Stimulated activated CD8-positive, alpha-beta memory T cell treated with anti-CD3 and anti-CD28 coated beads, Interleukin-7, amount 100 ng/mL, for 1 hour (primary cell): ENCODE measurements around the gene CFD.
"Not testable (repeated sequence)": the region's sequence is repeated elsewhere in the genome, so short reads cannot be mapped to it uniquely, and the experiment has no call there.

ENCODE experiments used
- DNase-seq, 2 donors: peaks; one replicate each; pipeline ENCODE4 v3.0.0-alpha.2; 2020; ENCODE audit warnings: low read depth in 2 of 2

Gene CFD

DNA sequence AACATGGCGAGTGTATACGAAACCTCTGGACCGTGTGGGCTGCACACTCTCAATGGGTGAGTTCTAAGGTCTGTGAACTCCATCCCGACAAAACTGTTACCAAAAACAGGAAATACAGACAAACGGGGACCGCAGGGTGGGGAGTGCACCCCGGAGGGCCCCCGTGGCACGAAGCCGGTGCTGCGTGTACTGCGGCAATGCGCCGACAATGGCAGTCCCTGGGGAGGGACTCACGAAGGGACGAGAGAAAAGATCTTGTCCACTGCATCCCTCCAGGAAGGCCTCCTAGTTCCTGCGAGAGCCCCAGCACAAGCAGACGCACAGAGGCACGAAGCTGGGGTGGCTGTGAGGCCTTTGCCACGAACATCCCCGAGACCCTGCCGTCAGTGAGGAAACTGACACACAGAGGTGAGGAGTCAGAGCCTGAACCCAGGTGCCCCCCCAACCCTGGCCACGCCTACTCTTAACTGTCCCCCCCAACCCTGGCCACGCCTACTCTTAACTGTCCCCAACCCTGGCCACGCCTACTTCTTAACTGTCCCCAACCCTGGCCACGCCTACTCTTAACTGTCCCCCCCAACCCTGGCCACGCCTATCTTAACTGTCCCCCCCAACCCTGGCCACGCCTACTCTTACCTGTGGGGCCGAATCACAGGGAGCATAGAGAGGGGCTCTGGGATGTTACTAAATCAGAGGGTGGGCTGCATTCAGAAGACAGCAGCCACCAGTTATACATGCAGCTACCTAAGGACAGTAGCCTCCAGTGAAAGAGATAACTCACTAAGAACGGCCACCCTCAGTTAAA lies 29.3 kb downstream of the CFD start:
- peak; percentile 13 to 40 for DNase-seq

DNA sequence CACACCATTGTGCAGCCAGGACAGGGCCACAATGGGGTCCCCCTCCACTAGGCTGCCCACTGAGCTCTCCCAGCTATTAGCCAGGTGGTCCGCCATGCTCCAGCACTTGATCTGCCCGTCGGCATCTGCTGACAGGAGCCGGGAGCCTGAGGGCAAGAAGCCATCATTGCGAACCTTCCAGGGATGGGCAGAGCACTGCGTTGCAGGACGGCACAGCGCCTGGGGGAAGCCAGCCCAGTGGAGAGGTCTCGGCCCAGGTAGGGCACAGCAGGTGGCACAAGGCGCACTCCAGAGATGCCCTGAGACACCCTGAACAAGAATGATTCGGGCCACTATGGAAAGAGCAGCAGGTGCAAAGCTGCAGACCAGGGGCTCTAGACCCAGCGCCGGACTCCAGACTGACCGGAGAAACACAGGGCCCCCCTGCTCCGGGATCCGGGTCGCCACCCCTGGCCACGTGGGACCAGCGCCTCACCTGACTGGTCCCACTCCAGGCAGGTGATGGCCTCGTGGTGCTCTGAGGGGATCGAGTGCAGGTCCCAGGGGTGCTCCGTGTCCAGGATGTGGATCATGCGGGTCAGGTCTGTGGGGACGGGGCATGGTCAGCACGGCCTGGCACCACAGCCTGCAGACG lies 30.3 kb downstream of the CFD start:
- no peak for DNase-seq

DNA sequence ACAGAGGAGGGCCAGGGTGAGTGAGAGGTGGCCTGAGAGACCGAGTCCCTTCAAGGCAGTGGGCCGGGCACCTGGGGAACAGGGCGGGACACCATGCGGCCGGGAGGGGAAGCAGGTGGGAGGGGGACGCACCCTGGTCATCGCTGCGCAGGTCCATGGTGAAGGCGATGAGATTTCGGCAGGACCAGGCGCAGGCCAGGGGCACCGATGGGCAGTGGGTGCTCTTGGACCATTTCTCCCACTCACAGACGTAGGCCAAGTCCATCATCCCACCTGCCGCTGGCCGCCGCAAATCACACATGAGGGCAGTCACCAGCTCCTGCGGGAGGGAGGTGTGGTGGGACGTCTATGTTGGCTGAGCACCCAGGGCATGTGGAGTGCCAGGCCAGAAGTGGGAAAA lies 31.4 kb downstream of the CFD start:
- DNase-seq = no peak

DNA sequence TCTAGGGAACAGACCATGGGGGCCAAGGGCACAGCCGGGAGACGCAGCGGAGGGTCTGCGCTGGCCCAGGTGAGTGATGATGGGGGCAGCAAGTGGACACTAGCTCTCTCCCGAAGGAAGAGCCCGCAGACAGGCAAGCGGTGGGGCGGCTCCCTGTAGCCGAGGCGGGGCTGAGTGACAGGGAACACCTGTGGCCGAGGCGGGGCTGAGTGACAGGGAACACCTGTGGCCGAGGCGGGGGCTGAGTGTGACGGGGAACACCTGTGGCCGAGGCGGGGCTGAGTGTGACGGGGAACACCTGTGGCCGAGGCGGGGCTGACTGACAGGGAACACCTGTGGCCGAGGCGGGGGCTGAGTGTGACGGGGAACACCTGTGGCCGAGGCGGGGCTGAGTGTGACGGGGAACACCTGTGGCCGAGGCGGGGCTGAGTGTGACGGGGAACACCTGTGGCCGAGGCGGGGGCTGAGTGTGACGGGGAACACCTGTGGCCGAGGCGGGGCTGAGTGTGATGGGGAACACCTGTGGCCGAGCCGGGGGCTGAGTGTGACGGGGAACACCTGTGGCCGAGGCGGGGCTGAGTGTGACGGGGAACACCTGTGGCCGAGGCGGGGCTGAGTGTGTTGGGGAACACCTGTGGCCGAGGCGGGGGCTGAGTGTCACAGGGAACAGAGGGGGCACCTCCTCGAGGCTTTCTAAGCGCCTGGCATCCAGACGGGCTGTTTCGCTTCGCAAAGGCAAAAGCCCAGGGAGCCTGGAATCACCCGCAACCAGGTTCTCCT lies 32.1 kb downstream of the CFD start:
- not testable (repeated sequence) for DNase-seq

DNA sequence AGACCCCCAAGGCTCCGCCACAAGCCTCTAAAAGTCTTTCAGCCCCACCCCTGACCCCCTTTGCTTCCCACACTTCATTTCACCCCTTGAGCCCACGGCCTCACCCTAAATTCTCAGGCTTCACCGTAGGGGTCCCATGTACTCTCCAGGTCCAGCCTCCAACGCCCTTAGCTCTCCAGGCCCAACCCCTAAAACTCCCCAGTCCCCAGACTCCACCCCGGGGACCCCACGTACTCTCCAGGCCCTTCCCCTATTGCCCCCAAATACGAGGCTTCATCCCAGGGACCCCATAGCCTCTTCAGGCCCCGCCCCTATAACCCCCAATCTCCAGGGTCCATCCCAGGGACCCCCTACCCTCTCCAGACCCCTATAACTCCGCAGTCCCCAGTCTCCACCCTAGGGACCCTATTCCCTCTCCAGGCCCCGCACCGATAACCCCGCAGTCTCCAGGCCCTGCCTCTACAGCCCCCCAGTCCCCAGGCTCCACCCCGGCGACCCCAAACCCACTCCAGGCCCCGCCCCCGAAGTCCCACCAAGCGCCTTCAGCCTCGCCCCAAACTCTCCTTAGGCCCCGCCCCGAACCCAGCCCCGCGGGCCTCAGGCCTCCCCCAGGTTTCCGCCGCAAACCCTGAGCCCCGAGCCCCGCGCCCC lies 32.9 kb downstream of the CFD start:
- DNase-seq = no peak

DNA sequence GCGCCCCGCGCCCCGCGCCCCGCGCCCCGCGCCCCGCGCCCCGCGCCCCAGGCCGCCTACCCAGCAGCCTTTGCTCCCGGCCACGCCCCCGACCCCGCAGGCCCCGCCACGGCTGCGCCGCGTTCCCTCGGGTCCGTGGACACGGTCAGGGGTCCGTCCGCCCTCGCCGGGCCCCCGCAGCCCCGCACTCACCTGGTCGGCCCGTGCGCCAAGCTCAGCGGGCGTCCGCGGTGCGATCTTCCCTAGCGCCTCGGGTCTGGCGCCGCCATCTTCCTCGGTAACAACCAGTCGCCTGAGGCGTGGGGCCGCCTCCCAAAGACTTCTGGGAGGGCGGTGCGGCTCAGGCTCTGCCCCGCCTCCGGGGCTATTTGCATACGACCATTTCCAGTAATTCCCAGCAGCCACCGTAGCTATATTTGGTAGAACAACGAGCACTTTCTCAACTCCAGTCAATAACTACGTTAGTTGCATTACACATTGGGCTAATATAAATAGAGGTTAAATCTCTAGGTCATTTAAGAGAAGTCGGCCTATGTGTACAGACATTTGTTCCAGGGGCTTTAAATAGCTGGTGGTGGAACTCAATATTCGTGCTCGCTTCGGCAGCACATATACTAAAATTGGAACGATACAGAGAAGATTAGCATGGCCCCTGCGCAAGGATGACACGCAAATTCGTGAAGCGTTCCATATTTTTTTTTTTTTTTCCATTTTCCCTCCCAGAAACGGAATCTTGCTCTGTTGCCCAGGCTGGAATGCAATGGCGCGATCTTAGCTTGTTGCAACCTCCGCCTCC lies 33.6 kb downstream of the CFD start, which contains the start of the genes MED16 and RNU6-9:
Gene MED16 (minus strand): TSS at position 294 of the 796 bp plus-strand sequence. CDS start 2,056 bp downstream, outside the sequence.
Gene RNU6-9 (plus strand): TSS at position 591 of the 796 bp plus-strand sequence.
- peak; percentile 73 to 74 for DNase-seq

DNA sequence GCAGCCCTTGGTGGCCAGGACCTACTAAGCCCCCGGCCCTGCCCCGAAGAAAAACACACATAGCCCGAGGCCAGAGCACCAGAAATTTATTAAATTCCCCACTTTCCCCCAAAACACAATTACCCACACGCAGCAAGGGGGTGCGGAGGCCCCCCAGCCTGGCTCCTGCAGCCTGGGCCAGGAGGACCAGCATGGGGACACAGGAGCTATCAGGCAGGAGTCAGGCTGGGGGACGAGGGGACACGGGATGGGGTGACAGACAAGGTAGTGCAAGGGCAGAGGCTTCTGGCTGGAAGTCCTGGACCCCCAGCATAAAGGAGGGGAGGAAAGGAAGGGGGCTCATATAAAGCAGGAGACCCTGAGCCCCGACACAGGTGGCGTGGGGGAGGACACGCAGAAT lies 37.0 kb downstream of the CFD start:
- no peak for DNase-seq

DNA sequence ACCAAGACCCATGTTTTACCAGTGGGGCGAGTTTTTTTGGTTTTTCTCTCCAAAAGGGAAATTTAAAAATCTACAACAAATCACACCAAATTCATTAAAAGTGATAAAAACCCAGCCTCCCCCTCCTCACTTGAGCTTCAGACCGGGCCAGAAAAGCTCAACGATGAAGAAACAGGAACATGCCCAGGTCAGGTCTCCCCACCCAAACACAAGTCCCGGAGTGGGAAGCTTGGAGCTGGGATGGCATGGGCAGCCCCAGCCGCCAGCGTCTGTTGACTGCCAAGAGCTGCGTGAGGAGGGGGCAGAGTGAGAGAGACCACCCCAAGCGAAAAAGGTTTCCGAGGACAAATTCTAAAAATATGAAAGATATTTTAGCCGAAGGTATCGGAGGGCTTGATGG lies 37.5 kb downstream of the CFD start:
- no peak for DNase-seq

DNA sequence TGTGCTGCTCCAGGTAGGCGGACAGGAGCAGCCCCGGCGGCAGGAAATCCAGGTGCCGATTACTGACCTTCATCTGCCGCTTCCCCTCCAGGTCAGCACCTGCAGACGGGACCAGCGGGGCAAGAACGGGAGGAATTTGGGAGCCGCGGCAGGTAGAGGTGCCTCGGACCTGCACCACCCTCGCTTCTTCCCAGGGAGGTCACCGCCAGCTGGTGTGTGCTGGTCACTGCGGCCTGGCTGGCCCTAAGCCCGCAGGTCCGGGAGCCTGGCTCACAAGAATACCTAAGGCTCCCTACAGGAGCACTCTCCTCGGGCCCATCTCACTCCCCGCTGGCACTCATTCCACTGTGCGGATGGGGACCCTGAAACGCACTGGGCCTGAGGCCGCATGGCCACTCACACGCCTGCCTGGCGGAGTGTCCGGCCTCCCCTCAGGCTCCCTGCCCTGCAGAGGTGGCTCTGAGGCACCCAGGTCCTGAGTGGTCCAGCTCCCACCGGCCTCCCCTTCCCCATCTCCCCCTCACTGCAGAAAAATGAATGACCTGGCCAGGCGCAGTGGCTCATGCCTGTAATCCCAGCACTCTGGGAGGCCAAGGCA lies 38.1 kb downstream of the CFD start:
- no peak for DNase-seq

DNA sequence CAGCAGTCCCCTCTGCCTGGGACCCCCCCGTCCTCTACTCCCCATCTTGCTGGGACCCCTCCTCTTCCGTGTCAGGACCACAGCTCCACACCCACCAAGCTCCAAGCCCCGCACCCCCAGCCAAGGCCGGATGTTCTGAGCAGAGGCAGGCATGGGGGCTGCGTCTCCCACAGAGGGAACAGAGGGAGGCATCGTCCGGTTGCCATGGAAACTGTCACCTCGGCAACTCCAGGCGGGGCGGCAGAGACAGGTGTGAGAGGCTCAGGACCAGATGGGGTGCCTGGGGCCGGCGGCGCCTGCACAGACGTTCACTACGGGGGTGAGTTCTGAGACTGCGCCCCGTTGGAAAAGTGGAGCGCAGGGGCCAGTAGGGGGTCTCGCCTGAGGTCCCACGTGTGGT lies 39.2 kb downstream of the CFD start:
- no peak for DNase-seq

DNA sequence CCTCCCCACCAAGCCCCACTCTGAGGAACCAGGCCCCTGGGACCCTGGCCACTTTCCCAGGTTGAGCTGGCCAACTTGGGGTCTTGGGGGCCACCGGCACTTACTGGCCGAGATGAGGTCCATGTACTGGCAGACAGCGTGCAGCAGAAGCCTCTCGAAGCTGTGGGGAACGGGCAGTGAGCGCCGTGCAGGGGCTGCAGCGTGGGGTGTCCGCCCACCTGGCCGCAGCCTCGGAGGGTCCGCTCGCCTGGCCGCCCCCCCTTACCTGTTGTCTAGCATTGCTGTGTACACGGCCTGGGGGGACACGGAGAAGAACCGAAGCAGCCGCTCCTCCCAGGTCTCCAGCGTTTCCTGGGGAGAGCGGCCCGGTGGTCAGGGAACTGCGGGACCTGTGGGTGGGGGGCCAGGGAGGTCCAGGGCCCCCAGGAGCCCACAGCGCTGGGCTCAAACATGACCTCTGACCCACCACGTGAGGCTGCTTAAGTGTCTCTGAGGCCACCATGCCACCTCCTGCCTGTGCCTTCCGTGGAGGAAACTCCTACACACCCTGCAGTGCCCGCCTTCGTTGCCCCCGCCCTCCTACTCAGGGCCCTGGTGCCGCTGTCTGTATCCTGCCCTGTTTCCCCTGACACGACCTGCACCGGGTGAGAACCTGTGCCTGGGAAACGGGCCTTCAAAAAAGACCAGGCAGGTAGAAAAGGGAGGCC lies 40.0 kb downstream of the CFD start:
- DNase-seq = no peak

DNA sequence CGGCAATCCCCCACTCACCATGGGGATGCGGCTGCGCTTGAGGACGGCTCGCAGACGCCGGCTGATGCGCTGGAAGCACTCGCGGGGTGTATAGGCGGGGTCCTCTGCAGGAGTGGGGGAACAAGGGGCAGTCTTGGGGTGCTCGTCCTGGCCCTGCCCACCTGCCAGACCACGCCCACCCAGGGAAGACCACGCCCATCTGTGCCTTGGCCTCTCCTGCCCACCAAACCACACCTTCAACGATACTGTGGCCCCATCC lies 40.5 kb downstream of the CFD start:
- DNase-seq = no peak

DNA sequence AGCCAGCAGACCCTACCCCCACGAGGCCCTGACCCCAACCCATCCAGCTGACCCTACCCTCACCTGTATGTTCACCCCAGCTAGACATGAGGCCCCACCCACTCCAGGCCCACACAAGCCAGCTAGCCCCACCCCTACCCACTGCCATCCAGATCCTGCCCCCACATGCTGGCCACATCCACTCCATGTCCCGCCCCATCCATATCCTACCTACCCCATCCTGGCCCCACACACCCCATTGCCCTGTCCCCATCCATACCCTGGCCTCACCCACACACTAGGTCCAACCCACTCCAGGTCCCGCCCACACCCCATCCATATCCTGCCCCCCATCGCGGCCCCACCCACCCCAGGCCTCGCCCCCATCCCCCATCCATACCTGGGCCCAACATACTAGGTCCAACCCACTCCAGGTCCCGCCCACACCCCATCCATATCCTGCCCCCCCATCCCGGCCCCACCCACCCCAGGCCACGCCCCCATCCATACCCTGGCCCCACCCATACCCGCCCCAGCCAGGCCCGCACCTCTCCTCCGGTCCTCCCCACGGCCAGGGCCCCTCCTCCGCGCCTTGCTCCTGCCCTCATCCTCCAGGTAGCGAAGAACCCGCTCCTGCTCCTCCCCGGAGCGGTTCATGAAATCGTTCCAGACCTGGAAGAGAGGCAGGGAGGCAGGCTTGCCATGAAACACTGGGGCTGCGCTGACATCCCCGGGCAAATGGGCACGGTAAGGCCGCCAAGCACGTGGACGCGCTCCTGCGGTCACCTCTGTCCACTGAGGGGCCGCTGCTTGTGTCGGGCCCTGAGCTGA lies 41.0 kb downstream of the CFD start:
- DNase-seq = no peak

DNA sequence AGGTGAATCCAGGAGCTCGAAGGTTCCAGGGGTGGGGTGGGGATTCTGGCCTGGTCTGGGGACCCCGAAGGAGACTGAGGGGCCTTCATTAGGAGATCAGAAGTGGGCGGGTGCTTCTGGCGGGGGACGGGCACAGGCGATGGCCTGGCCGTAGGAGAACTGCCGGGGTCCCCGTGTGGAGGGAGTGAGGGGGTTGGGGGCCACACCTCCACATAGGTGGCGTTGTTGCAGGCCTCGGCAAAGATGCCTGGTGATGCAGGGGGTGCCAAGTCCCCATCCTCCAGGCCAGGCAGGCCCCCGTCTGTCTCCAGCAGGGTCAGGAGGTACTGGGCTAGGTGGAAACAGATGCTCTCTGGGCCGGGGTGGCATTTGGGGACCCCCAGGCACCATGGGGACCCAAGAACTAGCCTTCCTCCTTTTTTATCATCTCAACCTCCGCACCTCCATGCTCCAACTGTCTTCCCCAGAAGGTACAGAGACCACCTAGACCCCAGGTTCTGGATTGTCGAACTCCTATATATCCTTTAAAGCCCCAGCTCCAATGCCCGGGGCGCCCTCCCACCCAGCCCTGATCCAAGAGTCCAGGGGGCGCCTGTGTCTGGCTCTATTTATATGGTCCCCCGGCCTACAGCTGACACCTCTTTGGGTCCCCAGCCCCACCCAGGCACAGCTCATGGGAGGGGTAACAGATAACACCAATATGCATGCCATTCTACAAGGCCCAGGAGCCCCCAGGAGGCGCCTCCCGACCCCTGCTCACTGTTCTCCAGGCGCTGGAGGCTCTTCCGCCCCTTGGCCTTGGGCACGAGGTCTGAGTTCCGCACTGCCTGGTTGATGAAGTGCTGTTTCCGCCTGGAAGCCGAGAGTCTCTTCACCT lies 42.0 kb downstream of the CFD start:
- no peak for DNase-seq

DNA sequence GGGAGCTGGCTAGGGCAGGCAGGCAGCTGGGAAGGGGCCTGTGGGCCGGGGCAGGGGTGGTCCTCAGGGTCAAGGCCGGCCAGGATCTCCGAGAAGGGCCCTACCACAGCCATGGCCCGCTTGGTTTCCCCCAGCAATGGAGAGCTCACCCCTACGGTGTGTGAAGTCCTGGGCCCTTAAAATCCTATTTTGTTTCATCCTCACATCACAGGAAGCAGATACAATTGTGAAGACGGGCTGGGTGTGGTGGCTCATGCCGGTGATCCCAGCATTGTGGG lies 42.6 kb downstream of the CFD start:
- DNase-seq = no peak

DNA sequence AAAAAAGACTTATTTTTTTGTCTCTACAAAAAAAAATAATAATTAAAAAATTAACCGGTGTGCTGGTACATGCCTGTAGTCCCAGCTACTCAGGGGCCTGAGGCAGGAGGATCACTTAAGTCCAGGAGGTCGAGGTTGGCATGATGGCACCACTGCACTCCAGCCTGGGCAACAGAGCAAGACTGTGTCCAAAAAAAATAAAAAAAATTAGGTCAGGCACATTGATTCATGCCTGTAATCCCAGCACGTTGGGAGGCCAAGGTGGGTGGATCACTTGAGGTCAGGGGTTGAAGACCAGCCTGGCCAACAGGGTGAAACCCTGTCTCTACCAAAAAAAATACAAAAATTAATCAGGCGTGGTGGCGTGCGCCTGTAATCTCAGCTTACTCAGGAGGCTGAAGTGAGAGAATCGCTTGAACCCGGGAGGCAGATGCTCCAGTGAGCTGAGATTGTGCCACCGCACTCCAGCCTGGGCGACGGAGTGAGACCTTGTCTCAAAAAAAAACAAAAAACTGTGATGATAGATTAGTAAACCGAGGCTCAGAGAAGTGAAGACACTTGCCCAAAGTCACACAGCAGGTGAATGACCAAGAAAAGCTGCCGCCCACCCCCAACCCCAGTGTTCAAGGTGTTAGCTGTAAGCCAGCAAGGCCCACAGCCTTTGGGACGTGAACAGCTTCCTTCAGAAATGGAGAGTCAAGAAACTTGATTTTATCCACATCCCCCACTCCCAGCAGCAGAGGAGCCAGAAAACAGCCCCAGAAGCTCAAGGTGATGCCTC lies 43.2 kb downstream of the CFD start:
- DNase-seq = no peak

DNA sequence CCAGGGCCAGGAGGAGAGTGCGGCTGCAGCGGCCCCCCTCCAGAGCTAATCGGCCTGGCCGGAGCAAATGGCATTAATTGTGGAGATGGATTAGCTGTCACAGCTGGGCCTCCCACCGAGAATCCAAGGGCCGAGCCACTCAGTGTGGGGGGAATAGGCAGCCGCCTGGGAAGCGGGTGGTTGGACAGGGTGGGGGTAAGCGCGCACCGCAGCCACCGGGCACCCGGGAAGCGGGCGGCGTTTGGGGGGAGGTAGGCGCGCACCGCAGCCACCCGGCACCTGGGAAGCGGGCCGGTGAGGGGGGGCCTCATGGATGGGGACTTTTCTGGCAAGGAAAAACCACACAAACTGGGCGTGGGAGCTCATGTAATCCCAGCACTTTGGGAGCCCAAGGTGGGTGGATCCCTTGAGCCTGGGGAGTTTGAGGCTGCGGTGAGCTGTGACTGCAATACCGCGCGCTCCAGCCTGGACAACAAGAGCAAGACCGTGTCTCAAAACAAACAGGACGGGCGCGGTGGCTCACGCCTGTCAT lies 43.9 kb downstream of the CFD start:
- no peak for DNase-seq

DNA sequence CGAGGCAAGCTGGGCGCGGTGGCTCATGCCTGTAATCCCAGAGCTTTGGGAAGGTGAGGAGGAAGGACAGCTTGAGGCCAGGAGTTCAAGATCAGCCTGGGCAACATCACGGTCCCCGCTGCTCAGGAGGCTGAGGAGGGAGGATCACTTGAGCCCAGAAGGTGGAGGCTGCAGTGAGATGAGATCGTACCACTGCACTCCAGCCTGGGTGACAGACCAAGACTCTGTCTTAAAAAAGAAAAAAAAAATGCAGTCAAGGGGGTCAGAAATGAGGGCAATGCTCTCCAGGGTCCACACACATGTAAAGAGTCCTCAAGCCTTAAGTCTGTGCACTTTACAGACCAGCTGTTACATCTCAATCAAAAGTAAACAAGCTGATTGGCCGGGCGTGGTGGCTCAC lies 45.1 kb downstream of the CFD start:
- no peak for DNase-seq
